GM19240 (cell line): ENCODE data around the gene UBP1.
"Not testable (repeated sequence)": the region's sequence is repeated elsewhere in the genome, so short reads cannot be mapped to it uniquely, and the experiment has no call there.

ENCODE experiments used
- DNase-seq: peaks from one replicate; pipeline ENCODE4 v3.0.0; 2011; ENCODE audit warnings: low spot score; ENCODE audit not compliant: insufficient read length

The UBP1 gene

DNA sequence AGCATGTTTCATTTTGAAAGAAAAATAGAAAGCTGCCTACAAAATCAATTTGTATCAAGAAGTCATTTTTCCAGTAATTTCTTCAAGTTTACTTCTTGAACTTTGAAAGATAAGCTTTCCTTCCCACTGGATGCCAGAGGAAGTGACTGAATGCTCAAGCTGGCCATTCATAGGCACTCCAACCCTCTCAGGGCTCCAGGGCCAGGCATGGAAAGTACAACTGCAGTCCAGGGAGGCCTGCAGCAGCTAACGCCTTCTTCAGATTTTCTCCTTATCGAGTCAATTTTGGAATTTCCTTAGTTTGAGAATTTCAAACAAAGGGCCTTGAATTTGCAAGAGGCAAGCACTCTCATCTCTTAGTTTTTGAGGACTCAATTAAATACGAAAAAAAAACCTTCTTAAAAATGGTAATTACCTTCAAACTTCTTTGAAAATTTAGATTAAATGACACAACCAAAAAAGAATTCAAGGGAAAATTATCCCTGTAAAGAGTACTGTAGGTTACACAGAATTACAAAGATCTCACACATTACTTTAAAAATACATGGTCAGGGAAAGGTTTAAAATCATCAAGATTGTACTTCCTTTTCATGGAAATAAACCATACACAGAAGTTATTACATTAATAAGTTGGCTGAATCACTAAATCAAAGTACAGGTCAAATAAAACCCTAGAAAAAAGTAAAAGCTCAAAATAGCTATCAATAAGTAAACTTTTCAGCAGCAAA is 2.5 kb downstream of the UBP1 start:
- no peak for DNase-seq

DNA sequence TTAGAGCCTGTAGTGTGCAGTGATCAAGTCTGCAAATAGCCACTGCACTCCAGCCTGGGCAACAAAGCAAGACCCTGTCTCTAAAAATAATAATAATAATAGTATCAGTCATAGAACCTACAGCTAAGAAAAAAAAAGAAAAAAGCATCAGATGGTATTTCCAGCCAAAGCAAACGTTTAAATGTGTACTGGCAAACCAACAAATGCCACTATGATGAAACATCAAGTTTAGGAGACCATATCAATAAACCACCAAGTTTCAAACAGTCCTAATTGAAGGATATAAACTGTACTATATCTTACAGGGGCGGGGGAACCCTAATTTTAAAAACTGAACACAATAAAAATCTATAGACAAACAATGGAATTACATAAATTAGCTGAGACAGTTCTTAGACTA is 6.4 kb downstream of the UBP1 start:
- no peak for DNase-seq

DNA sequence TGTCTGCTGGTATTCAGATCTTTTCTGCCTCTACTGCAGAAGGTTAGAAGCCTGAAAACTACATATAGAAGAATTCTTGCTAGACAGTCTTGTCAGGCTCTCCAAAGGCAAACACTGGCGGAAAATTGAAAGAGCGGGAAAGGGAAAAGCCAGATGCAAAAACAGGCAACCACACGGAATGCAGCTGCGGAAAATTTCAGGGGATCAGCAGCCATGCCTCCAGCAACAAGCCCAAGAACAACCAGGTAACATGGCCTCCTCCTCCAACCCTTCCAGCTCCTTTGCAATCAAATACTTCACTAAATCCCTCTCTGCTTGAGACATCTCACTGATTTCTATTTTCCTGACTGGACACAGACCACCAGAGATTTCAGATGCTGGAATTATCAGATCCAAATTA is 9.6 kb downstream of the UBP1 start:
- DNase-seq, result no peak

DNA sequence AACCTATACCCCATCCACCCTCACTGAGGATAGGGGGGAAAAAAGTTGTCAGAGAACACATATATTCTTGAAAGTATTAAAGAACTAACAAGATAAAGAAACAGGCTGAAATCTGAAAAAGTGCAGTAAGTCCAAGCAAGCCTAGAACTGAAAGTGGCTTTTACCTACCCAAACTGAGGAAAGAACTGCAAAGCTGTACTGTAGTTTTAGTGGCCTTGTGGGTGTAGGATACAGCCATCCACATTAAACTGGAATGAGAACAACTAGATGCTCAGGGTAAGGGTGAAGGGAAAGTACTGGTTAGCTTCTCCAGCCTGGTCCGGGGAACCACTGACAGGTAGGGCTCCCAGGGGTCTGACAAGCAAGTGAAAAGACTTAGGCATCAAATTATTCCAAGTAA is 10.1 kb downstream of the UBP1 start:
- DNase-seq, result no peak

DNA sequence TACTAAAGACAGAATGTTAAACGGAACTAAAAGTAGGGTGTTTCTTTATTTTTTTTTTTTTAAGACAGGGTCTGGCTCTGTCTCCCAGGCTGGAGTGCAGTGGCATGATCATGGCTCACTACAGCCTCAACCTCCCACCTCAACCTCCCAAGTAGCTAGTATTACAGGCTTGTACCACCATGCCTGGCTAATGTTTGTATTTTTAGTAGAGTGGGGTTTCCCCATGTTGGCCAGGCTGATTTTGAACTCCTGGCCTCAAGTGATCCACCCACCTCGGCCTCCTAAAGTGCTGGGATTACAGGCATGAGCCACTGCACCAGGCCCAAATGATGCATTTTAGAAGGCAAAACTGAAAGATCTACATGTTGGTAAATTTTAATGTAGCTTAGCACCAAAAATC is 10.9 kb downstream of the UBP1 start:
- not testable (repeated sequence) for DNase-seq

DNA sequence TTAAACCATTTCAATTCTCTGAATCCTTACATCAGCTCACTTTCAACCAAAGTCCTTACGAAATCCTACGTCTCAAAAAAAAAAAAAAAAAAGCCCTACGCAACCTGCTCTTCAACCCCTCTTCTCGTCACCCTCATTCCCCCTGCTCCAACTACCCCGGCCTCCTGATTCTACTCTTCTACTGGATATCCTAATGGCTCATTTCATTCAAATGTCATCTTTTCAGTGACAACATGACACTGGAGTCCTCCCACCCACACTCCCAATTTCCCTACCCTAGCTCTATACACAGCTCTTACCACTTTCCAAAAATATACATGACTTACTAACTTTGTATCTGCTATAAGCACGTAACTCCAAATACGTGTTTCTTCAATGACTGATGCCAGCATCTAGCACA is 11.5 kb downstream of the UBP1 start:
- no peak for DNase-seq

DNA sequence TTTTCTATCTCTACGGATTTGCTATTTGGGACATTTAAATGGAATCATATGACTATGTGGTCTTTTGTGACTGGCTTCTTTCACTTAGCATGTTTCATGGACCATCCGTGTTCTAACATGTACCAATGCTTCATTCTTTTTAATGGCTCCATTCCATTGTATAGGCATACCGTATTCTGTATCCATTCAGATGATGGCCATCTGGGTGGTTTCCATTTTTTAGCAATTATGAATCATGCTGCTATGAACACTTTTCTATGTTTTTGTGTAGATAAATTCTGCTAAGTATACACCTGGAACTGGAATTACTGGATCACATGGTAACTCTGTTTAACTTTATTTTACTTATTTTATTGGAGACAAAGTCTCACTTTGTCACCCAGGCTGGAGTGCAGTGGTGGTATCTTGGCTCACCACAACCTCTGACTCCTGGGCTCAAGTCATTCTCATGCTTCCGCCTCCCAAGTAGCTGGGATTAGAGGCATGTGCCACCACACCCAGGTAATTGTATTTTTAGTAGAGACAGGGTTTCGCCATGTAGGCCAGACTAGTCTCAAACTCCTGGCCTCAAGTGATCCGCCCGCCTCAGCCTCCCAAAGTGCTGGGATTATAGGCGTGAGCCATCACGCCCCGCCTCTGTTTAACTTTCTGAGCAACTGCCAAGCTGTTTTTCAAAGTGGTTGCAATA is 13.4 kb downstream of the UBP1 start:
- no peak for DNase-seq

DNA sequence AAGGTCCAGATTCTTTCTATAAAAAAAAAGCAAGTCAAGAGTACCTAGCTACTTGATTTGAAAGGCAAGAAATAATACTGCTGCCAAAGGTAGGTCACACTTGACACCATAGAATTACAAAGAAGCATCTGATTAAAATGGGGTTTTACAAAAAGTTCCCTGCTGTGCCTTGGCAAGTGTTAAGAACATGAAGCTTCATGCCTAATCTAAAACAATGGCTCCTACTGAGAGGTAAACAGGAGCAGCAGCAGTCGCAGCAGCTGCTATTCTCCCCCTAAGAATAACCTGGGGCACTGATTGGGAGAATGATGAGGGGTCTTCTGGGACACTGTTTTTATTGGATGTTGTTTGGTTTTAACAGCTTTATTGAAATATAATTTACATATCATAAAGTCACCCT is 14.1 kb downstream of the UBP1 start:
- DNase-seq, result no peak

DNA sequence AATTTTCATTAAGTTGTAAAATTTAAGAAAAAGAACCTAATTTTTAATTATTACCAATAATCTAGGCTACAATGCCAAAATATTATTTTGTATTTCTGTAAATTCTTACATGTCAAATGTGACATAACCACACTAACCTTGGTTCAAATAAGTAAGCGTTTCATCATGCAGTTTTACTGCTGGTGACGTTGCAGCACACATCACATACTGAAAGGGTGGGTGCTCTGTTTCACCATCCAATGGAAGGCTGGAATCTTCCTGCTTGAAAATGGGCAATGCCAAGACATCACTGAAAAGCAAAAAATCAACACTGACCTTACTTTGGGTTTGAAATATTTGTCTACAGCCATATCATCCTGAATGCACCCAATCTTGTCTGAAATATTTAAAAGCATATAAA is 14.8 kb downstream of the UBP1 start:
- no peak for DNase-seq

DNA sequence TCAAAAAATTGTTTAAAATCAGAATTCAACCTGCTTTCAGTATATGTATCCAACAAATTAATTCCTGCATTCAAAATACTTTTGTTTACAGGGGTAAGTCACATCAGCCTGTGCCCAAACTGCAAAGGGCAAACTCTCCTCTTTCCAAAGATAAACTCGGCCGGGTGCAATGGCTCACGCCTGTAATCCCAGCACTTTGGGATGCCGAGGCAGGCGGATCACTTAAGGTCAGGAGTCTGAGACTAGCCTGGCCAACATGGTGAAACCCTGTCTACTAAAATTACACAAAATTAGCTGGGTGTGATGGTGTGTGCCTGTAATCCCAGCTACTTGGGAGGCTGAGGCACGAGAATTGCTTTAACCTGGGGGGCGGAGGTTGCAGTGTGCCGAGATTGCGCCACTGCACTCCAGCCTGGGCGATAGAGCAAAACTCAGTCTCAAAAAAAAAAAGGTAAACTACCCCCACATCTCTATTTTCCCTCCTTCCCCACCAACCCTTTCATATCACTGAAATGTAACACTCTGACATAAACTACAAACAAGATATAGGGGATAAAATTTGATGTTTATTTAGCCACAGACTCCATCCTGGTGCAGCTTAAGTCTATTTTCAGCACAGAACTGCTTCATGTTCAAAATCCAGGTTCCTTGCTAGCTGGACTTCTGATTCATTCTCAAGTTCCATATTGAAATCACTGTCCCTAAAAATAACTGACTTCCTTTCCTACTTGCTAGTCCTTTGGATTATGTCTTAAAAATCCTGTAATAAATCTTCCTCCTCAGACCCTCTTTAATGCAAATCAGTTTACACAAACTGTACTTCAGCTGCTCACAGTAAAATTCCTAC is 15.4 kb downstream of the UBP1 start:
- no peak for DNase-seq

DNA sequence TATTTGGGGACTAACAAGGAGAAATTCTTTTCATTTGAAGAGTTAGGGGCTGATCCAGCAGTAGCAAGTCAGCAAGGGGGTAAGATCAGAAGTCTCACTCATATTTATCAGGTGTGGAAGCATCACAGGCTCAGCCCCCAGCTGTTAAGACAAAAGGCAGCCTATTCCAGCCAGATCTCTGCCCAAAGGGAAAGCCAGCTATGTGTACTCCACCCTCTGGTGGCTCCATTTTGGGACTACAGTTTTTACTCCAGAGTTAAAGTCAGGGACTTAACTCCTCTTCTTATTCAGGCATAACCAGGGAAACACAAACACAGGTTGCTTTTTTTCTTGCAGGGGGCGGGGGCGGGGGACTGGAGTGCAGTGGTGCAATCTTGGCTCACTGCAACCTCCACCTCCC is 19.2 kb downstream of the UBP1 start:
- no peak for DNase-seq

DNA sequence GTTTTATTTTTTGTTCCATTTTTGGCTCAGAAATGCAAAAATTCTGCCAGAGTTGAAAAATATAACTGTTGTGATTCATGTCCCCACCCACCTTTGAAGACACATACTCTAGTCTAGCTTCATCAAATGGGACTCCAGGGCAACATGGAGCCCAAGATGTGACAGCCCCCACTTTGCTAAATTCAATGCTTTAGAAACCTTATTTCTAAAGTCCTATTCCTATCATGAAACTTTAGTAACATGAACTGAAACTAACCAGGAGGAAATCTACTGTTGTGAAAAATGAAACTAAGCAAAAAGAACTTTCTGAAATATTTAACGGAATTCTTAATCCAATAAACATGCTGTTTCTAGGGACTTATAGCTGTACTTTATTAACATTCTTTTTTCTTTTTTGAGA is 20.3 kb downstream of the UBP1 start:
- DNase-seq, result no peak

DNA sequence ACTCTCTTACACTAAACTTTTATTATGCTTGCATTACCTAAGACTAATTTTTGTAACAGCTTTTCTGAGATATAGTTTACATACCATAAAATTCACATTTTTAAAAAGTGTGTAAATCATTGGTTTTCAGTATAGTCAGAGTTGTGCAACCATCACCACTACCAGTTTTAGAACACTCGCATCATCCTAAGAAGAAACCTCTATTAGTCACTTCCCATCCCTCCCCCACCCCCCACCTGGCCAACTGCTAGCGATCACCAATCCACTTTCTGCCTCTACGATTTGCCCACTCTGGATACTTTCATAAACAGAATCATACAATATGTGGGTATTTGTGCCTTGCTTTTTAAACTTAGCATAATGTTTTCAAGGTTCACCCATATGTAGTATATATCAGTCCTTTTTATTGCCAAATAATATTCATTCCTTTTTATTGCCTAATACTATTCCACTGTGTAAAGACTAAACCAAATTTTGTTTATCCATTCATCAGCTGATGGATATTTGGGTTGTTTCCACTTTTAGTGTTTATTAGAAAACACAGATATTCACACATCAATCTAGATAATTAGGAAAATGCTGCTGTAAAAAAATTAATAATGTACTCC is 23.0 kb downstream of the UBP1 start:
- DNase-seq, result no peak

DNA sequence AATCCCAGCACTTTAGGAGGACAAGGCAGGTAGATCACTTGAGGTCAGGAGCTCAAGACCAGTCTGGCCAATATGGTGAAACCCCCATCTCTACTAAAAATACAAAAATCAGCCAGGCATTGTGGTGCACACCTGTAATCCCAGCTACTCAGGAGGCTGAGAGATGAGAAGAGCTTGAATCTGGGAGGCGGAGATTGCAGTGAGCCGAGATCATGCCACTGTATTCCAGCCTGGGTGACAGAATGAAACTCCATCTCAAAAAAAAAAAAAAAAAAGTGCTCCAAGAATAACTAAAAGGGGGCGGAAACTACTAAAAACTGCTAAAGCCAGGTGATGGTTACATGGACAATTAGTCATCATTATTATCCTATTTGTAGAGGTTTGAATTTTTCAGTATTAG is 29.4 kb downstream of the UBP1 start:
- not testable (repeated sequence) for DNase-seq

DNA sequence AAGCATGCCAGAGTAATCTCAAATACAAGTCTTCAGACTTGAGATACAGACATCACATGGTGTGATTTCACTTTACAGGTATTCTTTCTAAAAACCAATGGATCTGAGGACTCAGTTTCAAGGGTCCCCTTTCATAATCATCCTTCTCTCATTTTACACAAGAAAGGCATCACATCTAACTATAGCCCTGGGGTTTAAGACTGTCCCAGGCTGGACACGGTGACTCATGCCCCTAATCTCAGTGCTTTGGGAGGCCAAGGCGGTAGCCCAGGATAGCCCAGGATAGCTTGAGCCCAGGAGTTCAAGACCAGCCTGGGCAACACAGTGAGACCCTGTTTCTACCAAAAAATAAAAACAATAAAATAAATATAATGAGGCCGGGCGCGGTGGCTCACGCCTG is 36.4 kb downstream of the UBP1 start:
- DNase-seq, result no peak

DNA sequence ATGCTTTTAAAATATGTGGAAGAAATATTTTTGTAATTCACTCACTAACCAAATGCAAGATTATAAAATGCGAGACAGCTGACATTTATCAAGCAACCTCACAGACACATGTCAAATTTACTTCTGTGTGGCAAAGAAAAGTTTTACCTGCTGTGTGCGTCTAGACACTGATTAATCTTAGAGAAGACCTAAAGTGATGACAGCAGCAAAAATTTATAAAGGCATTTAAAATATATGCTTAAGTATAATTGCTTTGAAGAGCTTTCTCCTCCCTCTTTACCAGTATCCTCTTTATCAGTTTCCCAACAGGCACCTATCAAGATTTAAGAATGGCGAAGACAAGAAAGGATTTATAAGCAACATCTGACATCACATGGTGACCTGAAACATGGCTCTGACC is 37.3 kb downstream of the UBP1 start:
- DNase-seq, result no peak

DNA sequence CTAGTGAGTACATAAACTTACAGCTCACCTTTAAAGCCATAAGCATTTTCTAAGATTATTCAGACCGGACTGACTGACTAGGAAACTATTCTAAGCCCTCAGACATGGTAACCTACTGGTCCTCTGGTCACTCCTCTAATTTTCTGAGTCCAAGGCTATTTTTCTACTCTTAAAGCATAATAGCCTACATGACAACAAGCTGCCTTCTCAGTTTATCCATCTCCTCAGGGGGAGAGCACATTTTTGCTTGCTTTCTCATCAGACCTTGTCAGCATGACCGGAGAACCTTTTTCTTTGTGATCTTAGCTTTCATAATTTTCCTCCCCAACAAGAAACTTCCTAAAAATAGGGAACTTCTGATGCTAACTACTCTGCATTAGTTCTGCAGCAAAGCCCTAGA is 38.4 kb downstream of the UBP1 start:
- DNase-seq, result no peak

DNA sequence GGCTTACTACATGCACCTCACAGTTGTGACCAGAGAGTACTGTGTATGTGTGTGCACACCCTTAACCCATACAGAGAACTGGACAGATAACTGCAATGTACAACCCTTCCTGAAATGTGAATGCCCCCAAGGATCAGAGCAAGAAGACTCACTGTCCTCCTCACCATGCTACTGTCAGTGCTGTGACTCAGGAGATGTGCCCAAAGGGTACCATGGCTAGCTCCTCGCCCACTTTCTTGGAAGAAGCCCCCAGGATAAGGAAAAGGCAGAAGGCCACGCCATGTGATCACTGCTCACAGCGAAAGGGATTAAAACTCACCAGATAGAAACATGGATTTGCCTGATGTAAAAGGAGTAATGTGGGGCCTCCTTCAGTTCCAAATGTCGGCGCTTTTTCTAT is 41.8 kb downstream of the UBP1 start:
- DNase-seq, result no peak

DNA sequence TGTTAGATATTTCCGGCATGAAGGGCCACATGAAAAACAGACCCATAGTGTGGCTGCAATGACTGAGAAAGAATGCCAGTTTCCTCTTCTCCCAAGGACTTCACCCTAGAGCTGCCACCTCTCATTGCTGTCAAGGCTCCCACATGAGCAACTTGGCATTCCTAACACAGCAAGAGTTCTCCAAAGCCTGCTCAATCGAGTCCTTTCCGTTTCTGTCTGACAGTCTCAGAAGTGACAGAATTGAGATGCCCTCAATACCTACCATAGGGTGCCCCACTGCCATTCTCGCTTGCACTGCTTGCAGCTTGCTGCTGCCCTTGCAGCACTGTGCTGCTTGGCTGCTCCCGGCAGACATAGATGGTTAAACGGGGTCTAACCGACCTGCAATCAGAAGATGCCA is 44.3 kb downstream of the UBP1 start:
- no peak for DNase-seq

DNA sequence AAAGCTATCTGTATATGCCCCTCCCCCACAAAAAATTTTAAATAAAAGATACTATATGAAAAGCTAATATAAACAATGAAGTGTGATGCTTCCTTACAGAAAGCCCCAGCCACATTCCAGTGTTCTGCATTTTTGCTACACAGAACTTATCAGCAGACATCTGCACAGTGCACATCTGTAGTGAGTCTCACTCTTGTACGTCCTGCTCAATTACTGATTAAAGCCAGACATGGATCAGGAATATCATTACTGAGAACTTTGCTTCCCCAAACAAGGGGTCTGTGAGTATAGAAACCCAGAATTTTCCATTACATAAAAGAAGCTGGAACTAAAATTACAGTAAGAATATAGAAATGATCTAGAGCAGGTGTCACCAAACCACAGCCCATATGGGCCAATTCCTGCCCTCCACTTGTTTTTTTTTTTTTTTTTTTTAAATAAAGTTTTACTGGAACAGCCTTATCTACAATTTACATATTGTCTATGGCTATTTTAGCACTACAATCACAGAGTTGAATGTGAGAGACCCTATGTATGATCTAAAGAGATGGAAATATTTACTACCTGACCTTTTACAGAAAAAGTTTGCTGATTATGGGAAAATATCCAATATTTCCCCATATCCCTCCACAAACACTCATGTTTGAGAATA is 45.7 kb downstream of the UBP1 start:
- DNase-seq, result no peak

DNA sequence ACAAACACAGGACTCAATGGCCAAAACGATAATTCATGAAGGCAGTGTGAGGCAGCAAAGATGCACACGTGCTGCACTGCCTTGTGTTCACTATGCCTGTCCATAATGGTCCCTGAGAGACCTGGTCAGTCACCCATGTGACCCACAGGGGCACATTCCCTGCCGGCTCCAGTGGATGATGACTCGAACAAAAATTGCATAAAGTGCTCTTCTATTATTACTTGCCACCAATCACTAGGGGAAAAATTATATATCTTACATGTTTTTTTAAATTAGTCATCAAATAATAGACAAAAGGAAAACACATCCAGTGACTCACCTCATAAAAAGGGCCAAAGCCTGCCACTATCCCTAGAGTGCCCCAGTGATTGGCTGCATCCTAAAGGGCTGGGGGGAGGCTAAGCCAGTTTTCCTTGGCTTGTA is 47.5 kb downstream of the UBP1 start:
- no peak for DNase-seq
